BJ (cell line): ENCODE results near the gene SULF2. TPM values are rescaled to one million over a fixed set of nuclear protein-coding genes. Genes with fewer than 3 reads are reported as not detected.

Source experiments
- CTCF ChIA-PET: fragments of 350-600 bp; formaldehyde crosslinking; extraction: SDS; loops from one replicate; lab custom pipeline; 2021; ENCODE audit warnings: antibody characterized with exemption, inconsistent platforms; lab: Yijun Ruan, JAX
- POLR2A ChIA-PET: fragments of 300-600 bp; sonication (Branson Sonifier 250); formaldehyde crosslinking; extraction: SDS; loops from one replicate; lab custom pipeline; 2021; ENCODE audit warnings: antibody characterized with exemption; lab: Charles Lee
- DNase-seq: peaks from one replicate; pipeline ENCODE4 v3.0.0-alpha.2; 2011; ENCODE audit warnings: low read depth
- H3K27me3 ChIP-seq: 2 replicates; pipeline ENCODE4 v1.6.0; 2011; ENCODE audit warnings: low read length; ENCODE audit not compliant: control insufficient read depth, insufficient read depth
- H3K36me3 ChIP-seq: 2 replicates; pipeline ENCODE4 v1.5.1; 2011; ENCODE audit warnings: low read length; ENCODE audit not compliant: control insufficient read depth, insufficient read depth
- H3K4me3 ChIP-seq: 2 replicates; pipeline ENCODE4 v1.5.1; 2011; ENCODE audit warnings: low read depth, mild to moderate bottlenecking, control low read depth, low read length
- polyA plus RNA-seq: library from polyadenylated mRNA; depleted of rRNA; stranded (reverse); fragments of >200 nt; gene quantifications from 2 replicates; pipeline ENCODE4 v1.2.3, GENCODE V29; 2011
- TF ChIP-seq, protein P1 (sequence below): IDR thresholded peaks from 2 replicates; pipeline ENCODE4 v1.5.1; 2011; ENCODE audit warnings: low read depth, mild to moderate bottlenecking, control low read depth, inconsistent platforms, low read length, moderate library complexity; ENCODE audit not compliant: insufficient read depth

Gene SULF2
- polyA plus RNA-seq, 1 experiment: 13.2 TPM

DNA sequence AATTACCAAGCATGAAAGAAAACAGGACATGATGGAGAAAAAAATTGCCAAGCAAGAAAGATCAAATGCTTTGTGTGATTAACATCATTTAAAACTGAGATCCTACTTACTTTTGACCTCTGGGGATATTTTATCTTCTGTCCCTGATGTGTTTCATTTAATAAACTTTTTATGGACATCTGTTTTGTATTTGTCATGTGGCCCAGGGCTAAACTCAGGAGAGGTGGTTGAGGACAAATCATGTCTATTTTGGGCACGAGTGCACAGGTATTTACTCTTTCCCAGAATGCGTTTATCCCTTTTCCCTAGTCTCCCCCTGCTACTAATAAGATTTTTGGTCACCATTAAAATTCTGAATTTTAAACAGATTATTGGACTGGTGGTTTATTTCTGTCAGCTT is 155.4 kb downstream of the SULF2 start:
- no peak for DNase-seq
- TF ChIP-seq, protein P1, sequence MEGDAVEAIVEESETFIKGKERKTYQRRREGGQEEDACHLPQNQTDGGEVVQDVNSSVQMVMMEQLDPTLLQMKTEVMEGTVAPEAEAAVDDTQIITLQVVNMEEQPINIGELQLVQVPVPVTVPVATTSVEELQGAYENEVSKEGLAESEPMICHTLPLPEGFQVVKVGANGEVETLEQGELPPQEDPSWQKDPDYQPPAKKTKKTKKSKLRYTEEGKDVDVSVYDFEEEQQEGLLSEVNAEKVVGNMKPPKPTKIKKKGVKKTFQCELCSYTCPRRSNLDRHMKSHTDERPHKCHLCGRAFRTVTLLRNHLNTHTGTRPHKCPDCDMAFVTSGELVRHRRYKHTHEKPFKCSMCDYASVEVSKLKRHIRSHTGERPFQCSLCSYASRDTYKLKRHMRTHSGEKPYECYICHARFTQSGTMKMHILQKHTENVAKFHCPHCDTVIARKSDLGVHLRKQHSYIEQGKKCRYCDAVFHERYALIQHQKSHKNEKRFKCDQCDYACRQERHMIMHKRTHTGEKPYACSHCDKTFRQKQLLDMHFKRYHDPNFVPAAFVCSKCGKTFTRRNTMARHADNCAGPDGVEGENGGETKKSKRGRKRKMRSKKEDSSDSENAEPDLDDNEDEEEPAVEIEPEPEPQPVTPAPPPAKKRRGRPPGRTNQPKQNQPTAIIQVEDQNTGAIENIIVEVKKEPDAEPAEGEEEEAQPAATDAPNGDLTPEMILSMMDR: no peak
- ChIA-PET CTCF (no interaction called here), POLR2A (no interaction called here)
- H3K36me3 ChIP-seq: peaks cover 6% of the 10 kb centered on the region
- no peaks in the 10 kb centered on the region for H3K27me3 ChIP-seq
- H3K4me3 ChIP-seq: no peak overlapping the region

DNA sequence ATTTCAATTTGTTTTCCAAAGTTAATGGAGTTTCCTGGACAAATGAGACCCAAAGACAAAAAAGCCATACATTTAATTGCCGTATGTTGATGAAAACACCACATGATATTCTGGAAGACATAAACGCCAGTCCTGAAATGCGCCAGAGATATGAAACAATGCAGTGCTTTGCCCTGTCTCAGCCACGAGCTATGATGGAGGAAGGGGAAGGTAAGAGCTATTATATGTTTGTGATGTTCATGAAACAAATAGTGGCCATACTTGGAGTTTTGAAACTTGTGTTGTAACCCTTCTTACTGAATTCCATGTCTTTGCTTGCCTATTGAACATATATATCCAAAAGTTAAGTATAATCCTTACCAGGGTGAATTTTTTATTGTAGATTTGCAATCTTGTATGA is 157.7 kb downstream of the SULF2 start:
- ChIA-PET POLR2A (no interaction called here), CTCF (interaction anchor here (1.1 kb wide), 1 partner anchor 243 kb away, joined by 4 read pairs; no protein-coding TSS in a partner anchor)
- TF ChIP-seq, protein P1: no peak
- DNase-seq: no peak
- Histone ChIP-seq H3K4me3 (no peak overlapping the region), H3K36me3 (peaks cover 3% of the 10 kb centered on the region), H3K27me3 (no peaks in the 10 kb centered on the region)

DNA sequence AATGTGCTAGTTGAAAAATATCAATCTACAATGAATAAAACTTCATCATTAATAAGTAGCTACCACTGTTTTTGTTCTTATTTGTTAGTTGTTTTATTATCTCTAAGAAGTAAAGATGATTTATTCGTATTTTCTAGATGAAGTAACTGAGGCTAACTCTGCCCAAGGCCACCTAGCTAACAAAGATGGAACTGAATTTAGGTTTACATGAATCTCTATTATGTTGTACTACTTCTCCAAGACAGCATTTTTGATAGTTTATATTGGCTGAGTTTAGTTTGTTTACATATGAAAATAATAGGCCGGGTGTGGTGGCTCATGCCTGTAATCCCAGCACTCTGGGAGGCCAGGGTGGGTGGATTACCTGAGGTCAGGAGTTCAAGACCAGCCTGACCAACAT is 162.1 kb downstream of the SULF2 start:
- Histone ChIP-seq H3K4me3 (no peak overlapping the region), H3K36me3 (peaks cover 1% of the 10 kb centered on the region; the same call in 1 of the 2 replicates), H3K27me3 (no peaks in the 10 kb centered on the region)
- TF ChIP-seq, protein P1: no peak
- CTCF ChIA-PET: interaction anchor here (0.6 to 1.9 kb wide), 7 partner anchors 81 to 998 kb away, joined by 3 to 10 read pairs (median 3); no protein-coding TSS in a partner anchor
- POLR2A ChIA-PET: interaction anchor here (0.6 kb wide), 1 partner anchor 10 kb away, joined by 4 read pairs; no protein-coding TSS in a partner anchor
- no peak for DNase-seq

GRCh38 chr20:47622118-47622665 is 163.1 kb downstream of the SULF2 start:
- CTCF ChIA-PET: interaction anchor here (0.6 to 2.6 kb wide), 3 partner anchors 238 to 870 kb away, joined by 3 to 16 read pairs (median 3); no protein-coding TSS in a partner anchor
- POLR2A ChIA-PET: no interaction called here
- TF ChIP-seq, protein P1: no peak
- Histone ChIP-seq H3K36me3 (no peaks in the 10 kb centered on the region), H3K27me3 (no peaks in the 10 kb centered on the region), H3K4me3 (no peak overlapping the region)
- no peak for DNase-seq

- CTCF ChIA-PET: interaction anchor here (0.6 to 2.6 kb wide), 15 partner anchors 11 to 427 kb away, joined by 3 to 16 read pairs (median 4); partner anchors contain the start of gene NCOA3
- POLR2A ChIA-PET: interaction anchor here (1.0 kb wide), 1 partner anchor 120 kb away, joined by 3 read pairs; the partner anchor contains the start of gene NCOA3
- no peak for DNase-seq
- Histone ChIP-seq H3K27me3 (no peaks in the 10 kb centered on the region), H3K36me3 (no peaks in the 10 kb centered on the region), H3K4me3 (no peak overlapping the region)
- TF ChIP-seq, protein P1: peak; percentile 73
Measured at GRCh38 chr20:47620808-47621805, 164.2 kb downstream of the SULF2 start.
